Stimulated activated CD8-positive, alpha-beta memory T cell treated with anti-CD3 and anti-CD28 coated beads, Interleukin-4, amount 100 ng/mL, for 48 hours (primary cell): ENCODE data around the gene ZFHX2.

Source experiments
- DNase-seq: peaks from one replicate; pipeline ENCODE4 v3.0.0-alpha.2; 2020

The ZFHX2 gene

DNA sequence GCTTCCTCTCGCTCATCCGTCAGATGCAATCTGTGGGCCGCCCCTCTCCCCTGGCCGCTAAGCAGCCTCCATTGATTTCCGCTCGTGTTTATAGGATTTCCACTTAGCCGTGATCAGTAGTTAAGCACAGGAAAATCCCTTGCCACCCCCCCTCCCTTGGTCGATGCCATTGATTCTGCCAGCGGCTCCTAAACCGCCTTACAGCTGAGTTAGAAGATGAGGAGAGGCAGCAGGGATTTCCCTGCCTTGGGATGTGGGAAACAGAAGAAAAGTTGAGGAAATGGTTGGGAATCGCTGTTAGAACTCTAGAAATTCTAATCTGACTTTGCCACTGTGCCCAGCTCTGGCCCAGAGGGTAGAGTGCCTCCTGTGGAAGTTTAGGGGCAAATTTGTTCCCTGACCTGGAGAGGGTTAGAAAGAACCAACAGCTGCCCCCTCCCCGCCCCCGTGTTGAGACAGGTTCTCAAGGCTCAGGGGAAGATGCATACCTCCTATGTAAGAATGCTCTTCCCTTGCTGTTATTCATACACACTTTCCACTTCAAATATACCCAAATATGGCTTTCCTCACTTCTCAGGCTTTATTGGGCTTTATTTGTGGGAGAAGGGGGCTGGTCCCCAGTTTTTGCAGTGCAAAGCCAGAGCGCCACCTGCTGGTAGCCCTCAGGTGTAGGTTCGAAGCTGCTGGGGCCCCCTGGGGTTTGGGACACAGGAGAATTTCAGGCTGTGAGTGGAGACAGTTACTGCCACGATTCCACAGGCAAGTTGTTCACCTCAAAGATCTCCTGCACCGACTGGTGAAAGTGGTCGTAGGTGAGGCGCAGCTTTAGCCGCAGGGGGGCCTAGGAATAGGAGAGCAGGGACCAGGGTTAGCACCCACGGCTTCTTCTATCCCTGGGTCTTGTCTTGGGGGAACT lies 7.7 kb upstream of the ZFHX2 start:
- DNase-seq: peak; percentile 84

GRCh38 chr14:23558346-23559009 lies 6.9 kb upstream of the ZFHX2 start:
- DNase-seq: no peak

- no peak for DNase-seq
Observed at GRCh38 chr14:23557946-23558345, 6.4 kb upstream of the ZFHX2 start.

GRCh38 chr14:23557521-23557920 lies 6.0 kb upstream of the ZFHX2 start:
- DNase-seq: no peak

DNA sequence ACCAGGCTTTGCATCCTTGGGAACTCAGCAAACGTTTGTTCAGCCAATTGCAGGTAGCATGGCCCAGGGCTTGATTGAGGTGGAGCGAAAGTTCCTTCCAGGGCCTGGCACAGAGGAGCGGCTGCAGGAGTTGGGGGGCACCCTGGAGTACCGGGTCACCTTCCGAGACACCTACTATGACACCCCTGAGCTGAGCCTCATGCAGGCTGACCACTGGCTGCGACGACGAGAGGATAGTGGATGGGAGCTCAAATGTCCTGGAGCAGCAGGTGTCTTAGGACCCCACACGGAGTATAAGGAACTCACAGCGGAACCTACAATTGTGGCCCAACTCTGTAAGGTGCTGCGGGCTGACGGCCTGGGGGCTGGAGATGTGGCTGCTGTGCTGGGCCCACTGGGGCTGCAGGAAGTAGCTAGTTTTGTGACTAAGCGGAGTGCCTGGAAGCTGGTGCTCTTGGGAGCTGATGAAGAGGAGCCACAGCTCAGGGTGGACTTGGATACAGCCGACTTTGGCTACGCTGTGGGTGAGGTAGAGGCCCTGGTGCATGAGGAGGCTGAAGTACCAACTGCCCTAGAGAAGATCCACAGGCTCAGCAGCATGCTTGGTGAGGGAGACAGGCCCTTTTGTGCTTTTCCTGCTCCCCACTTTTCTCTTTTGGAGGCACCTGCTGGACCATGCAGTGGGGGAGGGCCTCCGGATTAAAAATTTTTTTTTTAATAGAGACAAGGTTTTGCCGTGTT lies 5.3 kb upstream of the ZFHX2 start:
- no peak for DNase-seq

GRCh38 chr14:23555882-23556699 lies 4.5 kb upstream of the ZFHX2 start, which contains the start of gene THTPA:
TSS of gene THTPA (plus strand) at chr14:23556271. CDS start at chr14:23556758, 487 bp downstream.
- peak; percentile 94 for DNase-seq

DNA sequence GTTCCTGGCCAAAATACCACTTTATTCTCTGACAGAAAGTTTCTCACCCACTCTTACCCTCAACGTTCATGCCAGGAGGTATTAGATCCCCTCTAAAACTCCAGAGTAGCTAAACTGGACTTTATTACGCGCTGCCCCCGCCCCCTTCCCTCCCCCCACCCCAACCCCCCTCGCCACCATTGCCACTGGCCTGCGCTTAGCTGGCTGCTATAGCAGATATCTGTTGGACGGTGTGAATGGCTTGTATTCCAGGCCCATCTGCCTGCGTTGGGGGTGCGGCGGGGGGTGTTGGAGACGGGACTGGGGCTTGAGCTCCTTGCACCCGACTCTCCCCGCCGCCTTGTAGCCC lies 3.9 kb upstream of the ZFHX2 start:
- DNase-seq: no peak

- no peak for DNase-seq
Observed at GRCh38 chr14:23550812-23551265, 726 bp downstream of the ZFHX2 start.

DNA sequence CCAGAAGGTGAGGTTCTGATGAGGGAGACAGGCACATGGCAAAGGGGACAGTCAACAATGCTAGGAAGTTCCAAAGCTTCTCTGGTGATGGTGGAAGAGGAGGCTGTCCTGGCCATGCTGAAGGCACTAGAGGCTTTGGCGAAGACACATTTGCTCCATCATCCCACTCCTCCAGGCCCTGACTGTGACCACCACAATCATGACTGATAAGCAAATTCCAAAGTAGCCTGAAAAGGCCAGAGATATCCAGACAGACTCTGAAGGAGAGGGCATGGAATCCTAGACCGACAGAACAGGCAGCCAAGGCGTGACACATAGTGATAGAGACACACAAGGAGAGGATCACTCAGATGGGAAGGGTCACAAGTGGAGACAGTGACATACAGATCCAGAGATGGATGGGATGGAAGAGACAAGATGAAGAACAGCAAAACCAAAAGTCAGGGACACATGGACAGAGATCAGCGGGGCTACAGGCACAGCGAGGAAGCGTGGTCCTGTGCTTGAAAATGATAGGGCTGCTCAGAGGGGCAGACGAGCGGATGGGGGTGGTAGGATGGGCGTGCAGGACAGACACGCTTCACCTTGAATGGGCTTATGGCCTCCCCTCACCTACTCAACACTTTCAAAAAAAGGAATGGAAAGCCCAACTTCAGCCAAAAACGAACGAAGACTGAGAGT lies 1.3 kb downstream of the ZFHX2 start:
- DNase-seq: no peak

- DNase-seq: no peak
Observed at GRCh38 chr14:23548351-23549318, 2.9 kb downstream of the ZFHX2 start.

GRCh38 chr14:23547924-23548323 lies 3.6 kb downstream of the ZFHX2 start:
- no peak for DNase-seq

GRCh38 chr14:23546450-23547035 lies 5.0 kb downstream of the ZFHX2 start:
- DNase-seq: no peak

DNA sequence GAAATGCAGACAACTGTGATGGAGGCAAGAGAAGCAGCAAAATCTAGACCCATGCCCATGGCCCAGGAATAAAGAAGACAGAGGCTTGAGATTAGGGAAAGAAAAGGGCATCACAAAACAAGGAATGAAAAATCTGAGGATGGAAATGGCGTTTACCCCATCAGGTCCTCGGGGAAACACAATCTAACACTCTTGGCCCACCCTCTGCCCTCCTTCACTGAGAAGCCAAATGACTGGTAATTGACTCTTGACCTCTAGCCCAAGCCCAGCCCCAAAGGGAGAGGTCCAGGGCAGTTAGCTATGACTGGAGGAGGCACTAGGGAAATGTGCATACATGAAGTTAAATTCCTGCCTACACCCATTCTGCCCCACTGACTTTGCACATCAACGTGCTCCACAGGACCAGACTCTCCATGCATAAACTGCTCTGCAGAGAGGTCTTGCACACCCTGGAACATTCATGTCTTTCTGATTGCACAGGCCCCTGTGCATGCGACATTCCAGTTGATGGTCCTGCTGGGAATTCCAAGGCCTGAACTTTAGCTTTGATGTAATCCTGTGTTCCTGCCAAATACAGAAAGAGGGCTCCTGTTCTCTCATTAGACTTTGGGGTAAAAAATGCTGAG lies 5.7 kb downstream of the ZFHX2 start:
- DNase-seq: no peak

GRCh38 chr14:23544511-23545447 lies 6.8 kb downstream of the ZFHX2 start:
- DNase-seq: no peak

DNA sequence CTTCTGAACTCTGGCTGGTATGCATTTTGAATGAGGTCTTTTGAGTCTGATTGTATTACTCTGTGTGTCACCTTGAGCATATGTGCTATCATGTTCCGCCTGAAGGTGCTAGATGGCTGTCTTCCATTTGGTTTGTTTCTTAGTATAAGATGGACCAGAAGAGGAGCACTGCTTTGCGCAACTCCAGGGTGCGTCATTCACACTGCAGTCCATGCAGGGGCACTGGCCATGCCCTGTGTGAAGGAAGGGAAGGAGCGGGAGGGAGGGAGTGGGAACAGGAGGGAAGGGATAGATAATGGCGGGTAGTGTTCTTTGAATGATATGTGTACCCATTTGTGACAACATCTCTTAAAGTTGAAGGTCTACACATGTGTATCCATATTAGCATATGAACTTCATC lies 8.2 kb downstream of the ZFHX2 start:
- no peak for DNase-seq

DNA sequence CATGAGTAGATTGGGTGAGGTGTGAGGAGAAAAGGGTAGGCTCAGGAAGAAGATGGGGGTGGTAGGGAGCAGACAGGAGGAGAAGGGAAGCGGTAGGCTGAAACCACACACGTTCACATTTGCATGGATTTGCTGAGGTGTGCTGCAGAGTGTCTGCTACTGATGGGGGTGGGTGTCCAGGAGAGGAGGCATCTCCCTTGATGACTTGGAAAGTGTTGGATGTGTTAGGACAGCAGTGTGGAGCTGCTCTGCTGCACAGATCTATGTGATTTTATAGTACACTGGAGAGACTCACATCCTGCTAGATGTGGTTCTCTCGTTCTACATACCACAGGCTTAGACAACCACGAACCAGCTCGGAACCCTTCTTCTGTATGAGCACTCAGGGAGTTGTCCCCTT lies 9.3 kb downstream of the ZFHX2 start:
- DNase-seq: no peak

- no peak for DNase-seq
Observed at GRCh38 chr14:23540141-23540469, 11.5 kb downstream of the ZFHX2 start.

- DNase-seq: no peak
Observed at GRCh38 chr14:23539248-23540140, 12.1 kb downstream of the ZFHX2 start.
